MM.1S (cell line): Measurements from ENCODE around the gene RND3.

ENCODE experiments used
- EZH2phosphoT487 ChIP-seq: fragments of 300-600 bp; sonication (generic); IDR thresholded peaks from 2 replicates; pipeline ENCODE4 v1.6.1; 2018; ENCODE audit warnings: antibody characterized with exemption, low read length
- TF ChIP-seq, protein P1 (sequence below): fragments of 300-600 bp; sonication (generic); IDR thresholded peaks from 2 replicates; pipeline ENCODE4 v1.5.1; 2016; ENCODE audit warnings: antibody characterized with exemption, low read length, mixed read lengths

DNA sequence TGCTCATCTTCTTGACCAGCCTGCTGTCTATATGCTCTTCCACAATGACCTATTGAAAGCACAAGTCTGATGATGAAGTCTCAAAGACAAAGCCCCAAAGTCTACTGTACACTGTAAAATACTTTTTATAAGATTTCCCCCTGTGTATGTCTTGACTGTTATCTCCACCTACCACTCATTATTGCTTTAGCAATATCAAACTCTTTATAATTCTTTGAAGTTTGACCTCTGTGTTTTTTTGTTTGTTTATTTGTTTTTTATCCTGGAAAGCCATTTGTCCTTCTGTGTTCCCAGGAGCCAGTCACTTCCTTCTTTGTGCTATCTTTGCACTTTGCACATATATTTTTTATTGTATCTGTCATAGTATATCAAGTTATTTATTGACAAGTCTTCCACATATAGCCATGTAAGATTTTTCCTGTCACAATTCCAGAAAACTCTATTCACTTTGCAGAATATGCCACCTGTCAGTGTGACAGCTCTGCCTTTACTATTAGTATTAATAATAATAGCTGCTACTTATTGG is 66.3 kb downstream of the RND3 start:
- TF ChIP-seq, protein P1, sequence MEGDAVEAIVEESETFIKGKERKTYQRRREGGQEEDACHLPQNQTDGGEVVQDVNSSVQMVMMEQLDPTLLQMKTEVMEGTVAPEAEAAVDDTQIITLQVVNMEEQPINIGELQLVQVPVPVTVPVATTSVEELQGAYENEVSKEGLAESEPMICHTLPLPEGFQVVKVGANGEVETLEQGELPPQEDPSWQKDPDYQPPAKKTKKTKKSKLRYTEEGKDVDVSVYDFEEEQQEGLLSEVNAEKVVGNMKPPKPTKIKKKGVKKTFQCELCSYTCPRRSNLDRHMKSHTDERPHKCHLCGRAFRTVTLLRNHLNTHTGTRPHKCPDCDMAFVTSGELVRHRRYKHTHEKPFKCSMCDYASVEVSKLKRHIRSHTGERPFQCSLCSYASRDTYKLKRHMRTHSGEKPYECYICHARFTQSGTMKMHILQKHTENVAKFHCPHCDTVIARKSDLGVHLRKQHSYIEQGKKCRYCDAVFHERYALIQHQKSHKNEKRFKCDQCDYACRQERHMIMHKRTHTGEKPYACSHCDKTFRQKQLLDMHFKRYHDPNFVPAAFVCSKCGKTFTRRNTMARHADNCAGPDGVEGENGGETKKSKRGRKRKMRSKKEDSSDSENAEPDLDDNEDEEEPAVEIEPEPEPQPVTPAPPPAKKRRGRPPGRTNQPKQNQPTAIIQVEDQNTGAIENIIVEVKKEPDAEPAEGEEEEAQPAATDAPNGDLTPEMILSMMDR, result no peak
- TF ChIP-seq EZH2phosphoT487, result no peak
